Measurements from ENCODE around the gene PRRC2A. TPM values are rescaled to one million over a fixed set of nuclear protein-coding genes. Genes with fewer than 3 reads are reported as not detected.

PRRC2A gene
- 56.5 and 78.9 TPM in 2 replicates for total RNA-seq

GRCh38 chr6:31620586-31621319, at the start of gene PRRC2A:
Gene PRRC2A (plus strand): TSS chr6:31620715. CDS start chr6:31622790, 2,075 bp downstream.

GRCh38 chr6:31572041-31572911, 48.2 kb upstream of the PRRC2A start, which contains the start of gene LTA:
Gene LTA (plus strand): TSS chr6:31572289. CDS start chr6:31572743, 454 bp downstream.

GRCh38 chr6:31575335-31575901, 45.1 kb upstream of the PRRC2A start, which contains the start of gene TNF:
Gene TNF (plus strand): TSS chr6:31575565. CDS start chr6:31575742, 177 bp downstream.

GRCh38 chr6:31582230-31582643, 38.3 kb upstream of the PRRC2A start, which contains the start of gene LTB:
Gene LTB (minus strand): TSS chr6:31582424. CDS start chr6:31582417, 7 bp downstream.

GRCh38 chr6:31586008-31586407, 34.5 kb upstream of the PRRC2A start, which contains the start of gene LST1:
Gene LST1 (plus strand): TSS chr6:31586277. CDS start chr6:31587300, 1,023 bp downstream.

GRCh38 chr6:31614684-31615578, 5.6 kb upstream of the PRRC2A start, which contains the start of gene AIF1:
Gene AIF1 (plus strand): TSS chr6:31615234. CDS start chr6:31615330, 96 bp downstream.

GRCh38 chr6:31655349-31656237, 35.1 kb downstream of the PRRC2A start, which contains the start of gene APOM:
Gene APOM (plus strand): TSS chr6:31655894. CDS start chr6:31655967, 73 bp downstream.

GRCh38 chr6:31660381-31661261, 40.1 kb downstream of the PRRC2A start, which contains the start of gene C6orf47:
Gene C6orf47 (minus strand): TSS chr6:31660778. CDS start chr6:31659947, 831 bp downstream.

GRCh38 chr6:31664790-31665500, 44.4 kb downstream of the PRRC2A start, which contains the start of gene GPANK1:
Gene GPANK1 (minus strand): TSS chr6:31664997. CDS start chr6:31664478, 519 bp downstream.

GRCh38 chr6:31665501-31666336, 45.2 kb downstream of the PRRC2A start, which contains the start of gene CSNK2B:
Gene CSNK2B (plus strand): TSS chr6:31666080. CDS start chr6:31666832, 752 bp downstream.

GRCh38 chr6:31669676-31670075, 49.2 kb downstream of the PRRC2A start, which contains the start of gene LY6G5B:
Gene LY6G5B (plus strand): TSS chr6:31669976. CDS start chr6:31670951, 975 bp downstream.

GRCh38 chr6:31680226-31681134, 60.0 kb downstream of the PRRC2A start, which contains the start of gene LY6G5C:
Gene LY6G5C (minus strand): TSS chr6:31681067. CDS start chr6:31680373, 694 bp downstream.

All from placental epithelial cell (primary cell).